ENCODE results near the gene ARHGEF17. TPM values are rescaled to one million over a fixed set of nuclear protein-coding genes. Genes with fewer than 3 reads are reported as not detected.

The ARHGEF17 gene
- total RNA-seq, 1 donor from 2014 or later = 104 TPM

DNA sequence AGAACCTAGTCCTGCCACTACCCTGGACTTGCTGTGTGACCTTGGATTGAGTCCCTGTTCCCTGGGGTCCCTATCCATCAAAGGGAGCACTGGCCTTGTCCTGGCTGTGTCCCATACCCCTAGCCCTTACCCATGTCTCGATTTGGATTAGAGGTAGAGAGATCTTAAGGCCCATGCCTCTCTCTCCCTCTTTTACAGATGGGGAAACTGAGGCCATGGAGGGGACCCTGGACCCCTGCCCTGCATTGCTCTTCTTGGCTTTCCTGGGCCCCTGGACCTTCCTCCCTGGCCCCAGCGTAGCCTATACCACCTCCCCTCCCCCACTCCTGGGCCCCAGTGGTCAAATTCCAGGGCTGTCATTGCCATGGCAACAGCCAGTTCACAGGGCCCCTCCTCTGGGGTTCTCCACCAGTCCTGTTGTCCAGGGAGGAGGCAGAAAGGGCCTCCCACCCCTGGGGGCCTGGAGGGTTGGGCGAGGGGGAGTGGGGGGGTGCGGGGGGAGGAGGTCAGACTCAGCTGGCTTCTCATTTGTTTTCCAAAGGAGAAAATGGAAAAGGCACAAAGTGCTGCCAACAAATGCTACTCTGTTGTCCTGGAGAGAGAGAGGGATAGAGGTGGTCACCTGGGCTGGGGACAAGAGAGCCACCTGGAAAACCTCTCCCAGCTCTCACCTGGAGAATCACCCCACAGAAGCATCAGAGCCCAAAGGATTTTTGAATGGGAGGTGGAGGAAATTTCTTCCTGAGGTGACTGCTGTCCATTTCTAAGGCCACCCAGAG is 23.3 kb downstream of the ARHGEF17 start:
- Mint-ChIP-seq H3K36me3 (ENCODE audit: unreplicated experiment) (peaks cover 2% of the 10 kb centered on the region), H3K4me1 (ENCODE audit: unreplicated experiment) (peaks cover 83% of the 10 kb centered on the region), H3K9me3 (ENCODE audit: unreplicated experiment) (no peaks in the 10 kb centered on the region), H3K27me3 (ENCODE audit: unreplicated experiment) (no peaks in the 10 kb centered on the region), H3K4me3 (ENCODE audit: unreplicated experiment) (no peak overlapping the region), H3K27ac (ENCODE audit: unreplicated experiment) (peak overlapping the region; percentile 83)
- no peak for DNase-seq (ENCODE audit: extremely low spot score, unreplicated experiment)
- TF ChIP-seq, protein P1, sequence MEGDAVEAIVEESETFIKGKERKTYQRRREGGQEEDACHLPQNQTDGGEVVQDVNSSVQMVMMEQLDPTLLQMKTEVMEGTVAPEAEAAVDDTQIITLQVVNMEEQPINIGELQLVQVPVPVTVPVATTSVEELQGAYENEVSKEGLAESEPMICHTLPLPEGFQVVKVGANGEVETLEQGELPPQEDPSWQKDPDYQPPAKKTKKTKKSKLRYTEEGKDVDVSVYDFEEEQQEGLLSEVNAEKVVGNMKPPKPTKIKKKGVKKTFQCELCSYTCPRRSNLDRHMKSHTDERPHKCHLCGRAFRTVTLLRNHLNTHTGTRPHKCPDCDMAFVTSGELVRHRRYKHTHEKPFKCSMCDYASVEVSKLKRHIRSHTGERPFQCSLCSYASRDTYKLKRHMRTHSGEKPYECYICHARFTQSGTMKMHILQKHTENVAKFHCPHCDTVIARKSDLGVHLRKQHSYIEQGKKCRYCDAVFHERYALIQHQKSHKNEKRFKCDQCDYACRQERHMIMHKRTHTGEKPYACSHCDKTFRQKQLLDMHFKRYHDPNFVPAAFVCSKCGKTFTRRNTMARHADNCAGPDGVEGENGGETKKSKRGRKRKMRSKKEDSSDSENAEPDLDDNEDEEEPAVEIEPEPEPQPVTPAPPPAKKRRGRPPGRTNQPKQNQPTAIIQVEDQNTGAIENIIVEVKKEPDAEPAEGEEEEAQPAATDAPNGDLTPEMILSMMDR (IDR thresholded peaks at IDR 0.05) = no peak

DNA sequence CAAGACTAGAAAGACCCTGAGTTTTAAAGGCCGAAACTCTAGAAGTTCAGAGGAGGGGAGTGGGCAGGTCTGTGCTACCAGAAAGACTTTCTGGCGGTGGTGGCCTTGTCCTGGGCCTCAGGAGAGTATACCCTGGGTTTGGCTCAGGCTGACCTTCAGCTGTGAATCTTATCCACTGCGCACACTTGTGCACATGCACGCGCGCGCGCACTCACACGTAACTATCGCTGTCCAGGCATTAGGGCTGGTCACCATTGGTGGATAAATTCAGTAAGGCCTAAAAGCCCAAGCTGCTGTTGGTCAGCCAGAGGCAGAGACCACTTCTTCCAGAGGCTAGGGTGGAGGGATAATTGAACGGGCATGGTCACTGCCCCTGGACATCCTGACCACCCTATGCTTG is 25.1 kb downstream of the ARHGEF17 start:
- Mint-ChIP-seq H3K36me3 (ENCODE audit: unreplicated experiment) (no peaks in the 10 kb centered on the region), H3K27ac (ENCODE audit: unreplicated experiment) (peak overlapping the region; percentile 95), H3K4me3 (ENCODE audit: unreplicated experiment) (peak overlapping the region; percentile 55), H3K9me3 (ENCODE audit: unreplicated experiment) (no peaks in the 10 kb centered on the region), H3K27me3 (ENCODE audit: unreplicated experiment) (no peaks in the 10 kb centered on the region), H3K4me1 (ENCODE audit: unreplicated experiment) (peaks cover 72% of the 10 kb centered on the region)
- TF ChIP-seq, protein P1 (IDR thresholded peaks at IDR 0.05) = no peak
- DNase-seq (ENCODE audit: extremely low spot score, unreplicated experiment) = no peak

DNA sequence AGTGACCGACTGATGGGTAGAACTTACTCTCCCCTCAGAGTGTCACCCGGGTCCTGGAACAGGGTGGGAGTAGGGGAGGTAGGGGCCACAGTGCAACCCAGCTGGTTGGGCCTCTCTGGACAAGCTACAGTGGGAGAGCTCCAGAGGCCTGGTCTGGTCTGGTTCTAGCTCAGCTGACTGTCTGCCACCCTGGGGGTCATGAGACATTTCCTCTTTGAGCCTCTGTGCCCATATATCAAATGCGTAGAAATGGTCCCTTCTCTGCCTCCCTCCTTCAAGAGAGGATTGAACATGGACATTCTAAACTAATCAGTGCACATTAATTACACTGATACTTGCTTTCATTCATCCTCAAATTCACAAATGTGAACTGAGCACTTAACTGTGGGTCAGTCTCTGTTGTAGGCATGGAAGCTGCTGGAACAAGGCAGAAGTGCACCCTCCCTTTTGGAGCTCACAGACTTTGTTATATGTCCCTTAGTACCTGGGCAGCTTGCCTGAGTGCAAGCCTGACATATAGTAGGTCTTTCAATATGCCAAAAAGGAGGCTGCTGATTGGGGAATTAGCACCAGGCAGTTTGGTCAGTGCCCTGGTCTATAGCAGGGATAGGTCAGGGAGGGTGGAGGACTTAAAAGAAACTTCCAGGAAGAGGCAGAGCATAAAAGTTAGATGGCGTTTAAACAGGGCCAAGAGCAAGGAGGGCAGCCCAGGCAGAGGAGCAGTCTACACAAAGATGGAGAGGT is 25.7 kb downstream of the ARHGEF17 start:
- TF ChIP-seq, protein P1 (IDR thresholded peaks at IDR 0.05) = no peak
- H3K9me3 Mint-ChIP-seq (ENCODE audit: unreplicated experiment) = no peaks in the 10 kb centered on the region
- H3K27me3 Mint-ChIP-seq (ENCODE audit: unreplicated experiment) = no peaks in the 10 kb centered on the region
- peak overlapping the region; percentile 95 for H3K27ac Mint-ChIP-seq (ENCODE audit: unreplicated experiment)
- peaks cover 66% of the 10 kb centered on the region for H3K4me1 Mint-ChIP-seq (ENCODE audit: unreplicated experiment)
- H3K4me3 Mint-ChIP-seq (ENCODE audit: unreplicated experiment) = no peak overlapping the region
- no peak for DNase-seq (ENCODE audit: extremely low spot score, unreplicated experiment)
- no peaks in the 10 kb centered on the region for H3K36me3 Mint-ChIP-seq (ENCODE audit: unreplicated experiment)

DNA sequence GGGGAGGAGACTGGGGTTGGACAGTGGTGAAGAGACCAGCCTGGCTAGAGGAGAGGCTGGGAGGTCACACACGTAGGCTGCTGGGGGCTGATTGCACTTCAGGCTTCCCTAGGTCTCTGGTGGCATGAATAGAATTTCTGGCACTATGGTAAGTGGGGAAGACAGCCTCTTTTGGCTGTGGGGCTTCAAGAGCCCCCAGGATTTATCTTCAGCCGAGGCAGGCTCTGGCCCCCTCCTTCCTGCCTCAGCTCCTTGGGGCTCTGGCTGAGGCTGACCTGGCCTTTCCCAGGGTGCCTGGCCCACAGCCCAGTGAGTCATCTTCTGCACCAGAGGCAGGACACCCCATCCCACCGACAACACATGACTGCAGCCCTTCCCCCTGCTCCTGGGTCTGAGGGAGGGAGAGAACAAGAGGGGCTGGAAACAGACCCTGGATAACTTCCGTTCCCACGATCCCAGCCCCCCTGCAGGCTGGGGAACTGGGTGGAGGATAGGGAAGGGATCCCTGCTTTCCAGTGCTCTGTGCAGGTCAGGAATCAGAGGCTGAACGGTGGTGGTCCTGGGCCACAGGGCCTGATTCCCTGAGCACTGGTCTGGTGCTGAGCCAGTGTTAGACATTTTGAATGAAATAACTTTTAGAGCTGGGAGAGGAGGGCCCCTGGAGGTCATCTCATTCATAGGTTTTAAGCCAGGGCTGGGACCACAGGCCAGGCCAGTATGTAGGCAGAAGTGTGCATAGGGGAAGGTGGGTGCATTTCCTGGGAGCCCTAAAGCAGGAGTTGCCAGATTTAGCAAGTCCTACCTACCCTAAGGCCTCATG is 26.5 kb downstream of the ARHGEF17 start:
- Mint-ChIP-seq H3K36me3 (ENCODE audit: unreplicated experiment) (no peaks in the 10 kb centered on the region), H3K27me3 (ENCODE audit: unreplicated experiment) (no peaks in the 10 kb centered on the region), H3K9me3 (ENCODE audit: unreplicated experiment) (no peaks in the 10 kb centered on the region), H3K4me3 (ENCODE audit: unreplicated experiment) (peak overlapping the region; percentile 44), H3K4me1 (ENCODE audit: unreplicated experiment) (peaks cover 68% of the 10 kb centered on the region), H3K27ac (ENCODE audit: unreplicated experiment) (peak overlapping the region; percentile 95)
- no peak for DNase-seq (ENCODE audit: extremely low spot score, unreplicated experiment)
- TF ChIP-seq, protein P1 (IDR thresholded peaks at IDR 0.05) = no peak
